GM23248 (cell line): ENCODE data around the gene ALOX15. TPM values are rescaled to one million over a fixed set of nuclear protein-coding genes. Genes with fewer than 3 reads are reported as not detected.
"Not testable (repeated sequence)": the region's sequence is repeated elsewhere in the genome, so short reads cannot be mapped to it uniquely, and the experiment has no call there.

Source experiments
- DNase-seq: peaks from one replicate; pipeline ENCODE4 v3.0.0-alpha.2; 2015
- H2AFZ ChIP-seq: fragments of 200-600 bp; sonication (generic); 2 replicates; pipeline ENCODE4 v1.6.1; 2016; ENCODE audit warnings: antibody characterized with exemption
- H3F3A ChIP-seq: fragments of 200-600 bp; sonication (generic); 2 replicates; pipeline ENCODE4 v1.6.1; 2016; ENCODE audit warnings: mild to moderate bottlenecking, antibody characterized with exemption, mixed run types; ENCODE audit not compliant: insufficient read depth
- H3K27ac ChIP-seq: fragments of 200-600 bp; sonication (generic); 2 replicates; pipeline ENCODE4 v1.5.1; 2016; ENCODE audit warnings: mild to moderate bottlenecking
- H3K27me3 ChIP-seq: fragments of 200-600 bp; sonication (generic); replicated peaks from 2 replicates; pipeline ENCODE4 v1.6.1; 2016; ENCODE audit warnings: mild to moderate bottlenecking; ENCODE audit not compliant: insufficient read depth
- H3K36me3 ChIP-seq: fragments of 200-600 bp; sonication (generic); 2 replicates; pipeline ENCODE4 v1.6.1; 2016; ENCODE audit warnings: low read depth, mild to moderate bottlenecking
- H3K4me1 ChIP-seq: fragments of 200-600 bp; sonication (generic); 2 replicates; pipeline ENCODE4 v1.6.1; 2016; ENCODE audit warnings: mild to moderate bottlenecking; ENCODE audit not compliant: insufficient read depth
- H3K4me2 ChIP-seq: fragments of 200-600 bp; sonication (generic); one replicate; pipeline ENCODE4 v1.6.1; 2016; ENCODE audit warnings: mild to moderate bottlenecking; ENCODE audit not compliant: unreplicated experiment
- H3K4me3 ChIP-seq: fragments of 200-600 bp; sonication (generic); 2 replicates; pipeline ENCODE4 v1.5.1; 2016; ENCODE audit warnings: mild to moderate bottlenecking
- H3K79me2 ChIP-seq: fragments of 200-600 bp; sonication (generic); 2 replicates; pipeline ENCODE4 v1.6.1; 2016; ENCODE audit warnings: mild to moderate bottlenecking; ENCODE audit not compliant: insufficient read depth
- H3K9ac ChIP-seq: fragments of 200-600 bp; sonication (generic); 2 replicates; pipeline ENCODE4 v1.6.1; 2016; ENCODE audit warnings: mild to moderate bottlenecking
- H3K9me2 ChIP-seq: fragments of 200-600 bp; sonication (generic); 2 replicates; pipeline ENCODE4 v1.6.1; 2016; ENCODE audit warnings: mixed run types, mild to moderate bottlenecking, moderate library complexity; ENCODE audit not compliant: insufficient read depth
- H3K9me3 ChIP-seq: fragments of 200-600 bp; sonication (generic); one replicate; pipeline ENCODE4 v1.6.1; 2017; ENCODE audit warnings: low read depth
- H4K20me1 ChIP-seq: fragments of 200-600 bp; sonication (generic); 2 replicates; pipeline ENCODE4 v1.6.0; 2016; ENCODE audit not compliant: insufficient read depth
- EZH2 ChIP-seq: fragments of 200-600 bp; sonication (generic); IDR thresholded peaks from 2 replicates; pipeline ENCODE4 v1.6.1; 2018; ENCODE audit warnings: antibody characterized with exemption, mild to moderate bottlenecking; ENCODE audit not compliant: insufficient read depth, poor library complexity, severe bottlenecking
- EZH2phosphoT487 ChIP-seq: fragments of 200-600 bp; sonication (generic); IDR thresholded peaks from 2 replicates; pipeline ENCODE4 v1.6.1; 2018; ENCODE audit warnings: antibody characterized with exemption, moderate library complexity, mild to moderate bottlenecking, low read depth; ENCODE audit not compliant: insufficient read depth
- WGBS, 2 experiments: methylation state at CpG; one replicate each; pipeline ENCODE4 v1.1.6; 2015 to 2017; ENCODE audit warnings: low lambda C conversion rate in 2 of 2, low coverage in 1 of 2; ENCODE audit errors: missing lambda C conversion rate in 2 of 2; 5-methylcytosine and 5-hydroxymethylcytosine counted together
- in situ Hi-C: fragments of 300-500 bp; cut with MboI; formaldehyde crosslinking; loops from 2 replicates; pipeline ENCODE4 v1.15.0; 2020
- polyA plus RNA-seq: library from polyadenylated mRNA; unstranded; fragments of >200 nt; fragmentation: Nextera tagmentation; extraction: Ambion mirVana; gene quantifications from 2 replicates; pipeline ENCODE4 v1.2.1, GENCODE V29; 2016
- total RNA-seq: library from RNA; depleted of rRNA; stranded (reverse); fragments of >200 nt; shearing (Covaris generic); gene quantifications from 2 replicates; pipeline ENCODE4 v1.2.3, GENCODE V29; 2014

ALOX15 gene
- total and polyA plus RNA-seq, 2 experiments from 2014 or later: not detected

DNA sequence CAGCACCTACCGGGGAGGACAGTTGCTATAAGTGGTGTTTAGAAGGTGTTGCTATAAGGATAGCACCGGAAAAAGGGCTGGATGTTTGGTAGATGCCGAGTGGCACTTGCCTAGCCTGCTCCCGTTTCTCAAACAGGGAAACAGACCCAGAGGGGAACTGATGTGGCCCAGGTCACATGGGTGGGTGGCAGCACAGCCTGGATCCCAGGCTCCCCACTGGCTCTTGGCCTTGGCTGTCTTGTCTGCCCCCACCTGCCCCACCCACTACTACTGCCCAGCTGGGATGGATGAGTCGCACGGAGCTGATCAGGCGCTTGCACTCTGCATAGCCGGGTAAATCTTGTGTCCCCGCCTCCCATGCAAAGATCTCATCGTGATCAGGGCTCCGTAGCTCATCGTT lies 49.9 kb downstream of the ALOX15 start:
- H3K27ac ChIP-seq: no peak overlapping the region
- peaks cover 16% of the 10 kb centered on the region for H3K27me3 ChIP-seq
- no peaks in the 10 kb centered on the region for H3K36me3 ChIP-seq
- TF ChIP-seq EZH2: no peak
- no peak for TF ChIP-seq EZH2phosphoT487
- DNase-seq: peak; percentile 46
- in situ Hi-C loops: no loop called here
- no peak overlapping the region for H3K9ac ChIP-seq
- no peaks in the 10 kb centered on the region for H3K9me3 ChIP-seq
- no peak overlapping the region for H3K4me2 ChIP-seq
- no peaks in the 10 kb centered on the region for H3K9me2 ChIP-seq
- 18 to 24% methylated on average over 12 of the region's 12 CpGs for WGBS, 2 experiments
- no peak overlapping the region for H3K4me3 ChIP-seq
- H2AFZ ChIP-seq: no peak overlapping the region
- no peaks in the 10 kb centered on the region for H4K20me1 ChIP-seq
- H3F3A ChIP-seq: no peaks in the 10 kb centered on the region
- H3K4me1 ChIP-seq: no peaks in the 10 kb centered on the region
- H3K79me2 ChIP-seq: no peaks in the 10 kb centered on the region

DNA sequence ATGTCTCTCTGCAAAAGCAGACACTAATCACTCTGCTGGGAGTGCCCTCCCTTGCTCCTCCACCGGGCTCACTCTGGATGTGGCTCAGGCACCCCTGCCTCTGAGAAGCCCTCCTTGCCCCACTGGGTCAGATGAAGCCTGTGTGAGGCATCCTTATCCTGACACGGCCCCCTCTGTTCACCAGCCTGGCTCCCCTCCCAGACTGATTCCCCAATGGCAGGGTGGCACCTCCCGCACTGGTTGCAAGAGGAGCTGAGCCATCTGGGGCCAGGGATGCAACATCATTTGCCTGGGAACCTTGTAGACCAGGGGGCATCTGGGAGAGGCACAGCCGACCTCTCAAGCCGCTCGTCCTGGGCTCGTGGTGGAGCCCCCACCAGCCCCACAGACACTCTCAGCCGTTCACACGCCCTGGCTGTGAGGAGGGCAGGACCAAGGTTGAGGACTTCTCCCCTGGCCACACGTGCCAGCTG lies 50.5 kb downstream of the ALOX15 start:
- in situ Hi-C loops: no loop called here
- Histone ChIP-seq H3K9me3 (no peaks in the 10 kb centered on the region), H3K4me1 (no peaks in the 10 kb centered on the region), H3K27ac (no peak overlapping the region), H2AFZ (no peak overlapping the region), H3K9ac (no peak overlapping the region), H3K27me3 (peaks cover 21% of the 10 kb centered on the region), H4K20me1 (no peaks in the 10 kb centered on the region), H3K9me2 (no peaks in the 10 kb centered on the region), H3K79me2 (no peaks in the 10 kb centered on the region), H3K36me3 (no peaks in the 10 kb centered on the region), H3F3A (no peaks in the 10 kb centered on the region), H3K4me2 (no peak overlapping the region), H3K4me3 (no peak overlapping the region)
- no peak for DNase-seq
- TF ChIP-seq EZH2phosphoT487: no peak
- no peak for TF ChIP-seq EZH2
- 42% methylated on average over 10 of the region's 10 CpGs for WGBS, 2 experiments

DNA sequence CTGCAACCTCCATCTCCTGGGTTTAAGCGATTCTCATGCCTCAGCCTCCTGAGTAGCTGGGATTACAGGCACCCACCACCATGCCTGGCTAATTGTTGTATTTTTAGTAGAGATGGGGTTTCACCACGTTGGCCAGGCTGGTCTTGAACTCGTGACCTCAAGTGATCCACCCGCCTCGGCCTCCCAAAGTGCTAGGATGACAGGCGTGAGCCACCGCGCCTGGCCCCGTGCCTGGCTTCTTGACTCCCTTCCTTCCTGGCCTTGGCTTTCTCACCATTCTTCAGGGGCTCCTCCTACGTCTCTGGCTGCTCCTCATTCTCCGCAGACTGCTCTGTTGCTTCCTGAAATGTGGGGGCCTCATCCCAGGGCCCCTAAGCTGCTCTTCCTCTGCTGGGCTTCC lies 51.4 kb downstream of the ALOX15 start:
- H3K27ac ChIP-seq, H3K4me1 ChIP-seq, H3K4me3 ChIP-seq, H3K9me2 ChIP-seq, H3K79me2 ChIP-seq, H3K36me3 ChIP-seq, H4K20me1 ChIP-seq, in situ Hi-C loops, H2AFZ ChIP-seq, H3K4me2 ChIP-seq, H3F3A ChIP-seq, H3K9me3 ChIP-seq, H3K9ac ChIP-seq, DNase-seq: not testable (repeated sequence)
- peaks cover 29% of the 10 kb centered on the region for H3K27me3 ChIP-seq
- 49% methylated on average over 11 of the region's 11 CpGs for WGBS, 2 experiments

DNA sequence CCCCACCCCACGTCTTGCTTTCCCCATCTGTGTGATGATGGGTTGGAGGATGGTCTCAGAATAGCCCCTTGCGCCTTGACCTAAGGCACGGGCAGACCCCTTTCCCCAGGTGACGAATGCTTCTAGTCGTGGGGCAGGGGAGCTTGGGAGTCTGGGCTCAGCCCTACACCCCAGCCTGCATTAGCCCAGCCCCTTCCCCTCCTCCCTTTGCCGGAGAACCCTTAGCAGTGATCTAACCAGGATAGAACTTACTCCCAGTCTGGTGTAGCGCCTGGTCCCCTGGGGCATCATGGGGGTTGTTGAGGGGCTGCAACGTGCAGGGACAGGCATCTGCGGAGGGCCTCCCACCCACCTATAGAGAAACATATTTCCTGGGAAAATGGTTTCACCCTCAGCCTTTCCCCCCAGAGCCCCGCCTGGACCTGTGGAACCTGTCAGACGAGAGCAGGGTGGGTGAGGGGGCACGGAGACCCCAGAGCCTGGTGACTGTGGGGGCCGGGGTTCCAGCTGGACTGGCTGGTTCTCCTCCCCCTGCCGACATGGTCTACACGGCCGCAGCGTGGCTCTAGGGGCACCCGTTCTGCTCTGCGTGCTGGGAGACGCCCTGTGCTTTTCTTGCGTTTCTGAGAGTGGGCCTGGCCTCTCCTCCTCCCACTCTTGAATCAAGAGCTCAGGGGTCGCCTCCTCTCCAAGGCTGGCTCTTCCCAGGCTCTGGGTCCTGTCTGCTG lies 52.4 kb downstream of the ALOX15 start:
- Histone ChIP-seq H3K4me2 (no peak overlapping the region), H3K27me3 (peaks cover 30% of the 10 kb centered on the region), H2AFZ (no peak overlapping the region), H3K9me3 (no peaks in the 10 kb centered on the region), H3K4me3 (no peak overlapping the region), H4K20me1 (no peaks in the 10 kb centered on the region), H3F3A (no peaks in the 10 kb centered on the region), H3K4me1 (no peaks in the 10 kb centered on the region), H3K9me2 (no peaks in the 10 kb centered on the region), H3K27ac (no peak overlapping the region), H3K9ac (no peak overlapping the region), H3K79me2 (no peaks in the 10 kb centered on the region), H3K36me3 (no peaks in the 10 kb centered on the region)
- 60 to 61% methylated on average over 21 to 22 of the region's 22 CpGs for whole genome bisulfite sequencing, 2 experiments
- in situ Hi-C loops: no loop called here
- TF ChIP-seq EZH2phosphoT487: no peak
- TF ChIP-seq EZH2: no peak
- DNase-seq: no peak

DNA sequence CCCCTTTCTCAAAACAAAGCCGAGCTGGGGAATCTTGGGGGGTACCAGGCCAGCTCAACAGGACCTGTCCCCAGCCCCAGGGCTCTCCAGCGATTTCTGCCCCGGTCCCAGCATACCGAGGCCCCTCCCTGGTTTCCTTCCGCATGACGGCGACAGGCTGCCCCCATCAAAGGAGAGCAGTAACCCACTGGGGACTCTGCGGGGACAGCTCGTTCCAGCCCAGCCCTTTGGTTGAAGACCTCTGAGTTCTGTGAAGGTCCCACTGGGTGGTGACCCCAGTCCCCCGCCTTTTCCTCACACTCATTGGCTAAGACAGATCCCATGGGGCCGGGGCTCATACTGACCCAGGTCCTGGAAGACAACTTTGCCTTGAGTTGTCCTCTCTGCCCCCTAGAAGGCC lies 53.1 kb downstream of the ALOX15 start:
- H3K9me3 ChIP-seq: no peaks in the 10 kb centered on the region
- H3K4me1 ChIP-seq: no peaks in the 10 kb centered on the region
- H3K79me2 ChIP-seq: no peaks in the 10 kb centered on the region
- H3K27me3 ChIP-seq: peaks cover 37% of the 10 kb centered on the region
- no peak for DNase-seq
- H3K9me2 ChIP-seq: no peaks in the 10 kb centered on the region
- H3K9ac ChIP-seq: no peak overlapping the region
- no peak overlapping the region for H2AFZ ChIP-seq
- no peak overlapping the region for H3K4me2 ChIP-seq
- no peaks in the 10 kb centered on the region for H4K20me1 ChIP-seq
- H3K36me3 ChIP-seq: no peaks in the 10 kb centered on the region
- H3F3A ChIP-seq: no peaks in the 10 kb centered on the region
- H3K4me3 ChIP-seq: no peak overlapping the region
- WGBS, 2 experiments: 71 to 80% methylated on average over 11 of the region's 11 CpGs
- TF ChIP-seq EZH2 (no peak), EZH2phosphoT487 (no peak)
- H3K27ac ChIP-seq: no peak overlapping the region
- in situ Hi-C loops: no loop called here
